Measurements from ENCODE around the gene BCL3. TPM values are rescaled to one million over a fixed set of nuclear protein-coding genes. Genes with fewer than 3 reads are reported as not detected.

The BCL3 gene
- total and polyA plus RNA-seq, 5 donors: 14.9 to 39.4 (median 19.1) TPM

- ATAC-seq: peak; percentile 65
- Histone ChIP-seq H3K27me3 (ENCODE audit: control insufficient read depth, insufficient read depth) (no peaks in the 10 kb centered on the region), H3K27ac (ENCODE audit: low read length) (peak overlapping the region; percentile 34), H3K9me3 (ENCODE audit: control insufficient read depth, low read length) (no peaks in the 10 kb centered on the region), H3K4me1 (ENCODE audit: control insufficient read depth, insufficient read depth, low read length) (peaks cover 27% of the 10 kb centered on the region), H3K4me3 (ENCODE audit: low read length) (peak overlapping the region; percentile 61)
- 13% methylated on average over 18 of the region's 18 CpGs for WGBS
- intact Hi-C loops (cut with DNase I): no loop called here
- peak; percentile 94 to 96 (median 95) for DNase-seq
These were observed 4.5 kb downstream of the BCL3 start for GRCh38 chr19:44752816-44753625.

DNA sequence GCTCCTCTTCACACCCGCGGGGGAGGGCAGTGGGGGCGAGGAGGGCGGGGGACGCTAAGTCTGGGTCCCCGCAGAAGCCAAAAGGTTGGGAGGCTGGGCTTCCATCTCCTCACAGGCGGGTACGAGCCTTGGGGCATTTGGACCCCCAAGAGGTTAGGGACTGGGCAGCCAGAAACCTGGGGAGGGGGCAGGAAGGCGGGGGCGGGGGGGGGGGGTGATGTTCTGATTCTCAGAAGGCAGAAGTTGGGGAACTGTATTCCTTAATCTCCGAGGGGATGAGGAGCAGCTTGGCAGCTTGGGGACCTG is 5.1 kb downstream of the BCL3 start:
- intact Hi-C loops (cut with DNase I): no loop called here
- DNase-seq: no peak
- under 1% methylated on average over 11 of the region's 11 CpGs for WGBS

GRCh38 chr19:44753932-44754749 is 5.6 kb downstream of the BCL3 start:
- Histone ChIP-seq H3K27ac (ENCODE audit: low read length) (peak overlapping the region; percentile 81), H3K4me3 (ENCODE audit: low read length) (peak overlapping the region; percentile 61), H3K4me1 (ENCODE audit: control insufficient read depth, insufficient read depth, low read length) (peaks cover 33% of the 10 kb centered on the region), H3K9me3 (ENCODE audit: control insufficient read depth, low read length) (no peaks in the 10 kb centered on the region), H3K27me3 (ENCODE audit: control insufficient read depth, insufficient read depth) (no peaks in the 10 kb centered on the region)
- peak; percentile 71 to 72 for ATAC-seq
- intact Hi-C loops (cut with DNase I): no loop called here
- peak; percentile 97 to 98 (median 97) for DNase-seq
- WGBS: 2% methylated on average over 33 of the region's 33 CpGs

More for the DNA sequence above, 5.1 kb downstream of the BCL3 start:
- ATAC-seq: no peak
- Histone ChIP-seq H3K9me3 (ENCODE audit: control insufficient read depth, low read length) (no peaks in the 10 kb centered on the region), H3K27ac (ENCODE audit: low read length) (peak overlapping the region; percentile 81), H3K27me3 (ENCODE audit: control insufficient read depth, insufficient read depth) (no peaks in the 10 kb centered on the region), H3K4me1 (ENCODE audit: control insufficient read depth, insufficient read depth, low read length) (peaks cover 31% of the 10 kb centered on the region), H3K4me3 (ENCODE audit: low read length) (peak overlapping the region; percentile 61)

DNA sequence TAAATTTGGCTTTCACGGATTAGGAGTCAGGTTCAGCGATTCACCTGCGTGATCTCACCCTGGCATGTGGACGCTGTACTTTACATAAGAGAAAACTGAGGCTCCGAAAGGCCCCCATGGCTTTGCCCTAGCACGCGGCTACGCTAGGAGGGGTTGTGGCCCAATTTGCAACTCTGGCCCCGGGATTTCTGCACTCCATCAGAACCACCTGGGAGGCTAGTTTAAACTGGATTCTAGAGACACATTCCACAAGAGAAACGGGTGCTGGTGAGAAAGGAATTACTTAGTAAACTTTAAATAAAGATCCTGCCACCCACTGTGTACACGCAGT is 6.2 kb downstream of the BCL3 start:
- ATAC-seq: no peak
- H3K4me3 ChIP-seq (ENCODE audit: low read length): peak overlapping the region; percentile 61
- H3K9me3 ChIP-seq (ENCODE audit: control insufficient read depth, low read length): no peaks in the 10 kb centered on the region
- DNase-seq: peak in 1 of 3 donors; percentile 21
- WGBS: 41% methylated on average over 11 of the region's 11 CpGs
- peak overlapping the region; percentile 68 for H3K27ac ChIP-seq (ENCODE audit: low read length)
- peaks cover 33% of the 10 kb centered on the region for H3K4me1 ChIP-seq (ENCODE audit: control insufficient read depth, insufficient read depth, low read length)
- no peaks in the 10 kb centered on the region for H3K27me3 ChIP-seq (ENCODE audit: control insufficient read depth, insufficient read depth)
- intact Hi-C loops (cut with DNase I): no loop called here

DNA sequence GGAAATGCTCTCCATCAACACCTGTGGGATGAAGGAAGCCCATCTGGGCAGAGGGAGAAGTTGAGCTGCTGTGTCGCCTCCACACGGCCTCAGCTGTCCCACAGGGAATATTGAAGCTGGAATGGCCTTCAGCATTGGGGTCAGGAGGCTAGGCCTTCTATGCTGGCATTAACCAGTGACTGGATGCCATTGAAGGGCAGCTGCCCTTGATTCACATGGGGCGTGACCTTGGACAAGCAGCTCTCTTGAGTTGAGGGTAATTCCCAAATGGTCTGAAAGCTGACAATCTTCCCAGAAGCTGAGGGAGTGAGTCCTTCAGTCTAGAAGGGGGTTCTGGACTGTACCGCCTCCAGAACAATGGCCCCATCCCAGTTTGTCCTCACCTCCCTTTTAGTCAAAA is 6.7 kb downstream of the BCL3 start:
- Histone ChIP-seq H3K4me1 (ENCODE audit: control insufficient read depth, insufficient read depth, low read length) (peaks cover 29% of the 10 kb centered on the region), H3K27ac (ENCODE audit: low read length) (peak overlapping the region; percentile 68), H3K4me3 (ENCODE audit: low read length) (no peak overlapping the region), H3K27me3 (ENCODE audit: control insufficient read depth, insufficient read depth) (no peaks in the 10 kb centered on the region), H3K9me3 (ENCODE audit: control insufficient read depth, low read length) (no peaks in the 10 kb centered on the region)
- ATAC-seq (no peak), DNase-seq (peak in 1 of 3 donors; percentile 45)
- WGBS: 66% methylated on average over 4 of the region's 4 CpGs
- intact Hi-C loops (cut with DNase I): no loop called here

- Histone ChIP-seq H3K4me3 (ENCODE audit: low read length) (no peak overlapping the region), H3K9me3 (ENCODE audit: control insufficient read depth, low read length) (no peaks in the 10 kb centered on the region), H3K27me3 (ENCODE audit: control insufficient read depth, insufficient read depth) (no peaks in the 10 kb centered on the region), H3K27ac (ENCODE audit: low read length) (peak overlapping the region; percentile 54), H3K4me1 (ENCODE audit: control insufficient read depth, insufficient read depth, low read length) (peaks cover 24% of the 10 kb centered on the region)
- ATAC-seq (no peak), DNase-seq (peak in 1 of 3 donors; percentile 58)
- intact Hi-C loops (cut with DNase I): no loop called here
- 88% methylated on average over 7 of the region's 7 CpGs for WGBS
These were observed 7.6 kb downstream of the BCL3 start for GRCh38 chr19:44756089-44756562.

DNA sequence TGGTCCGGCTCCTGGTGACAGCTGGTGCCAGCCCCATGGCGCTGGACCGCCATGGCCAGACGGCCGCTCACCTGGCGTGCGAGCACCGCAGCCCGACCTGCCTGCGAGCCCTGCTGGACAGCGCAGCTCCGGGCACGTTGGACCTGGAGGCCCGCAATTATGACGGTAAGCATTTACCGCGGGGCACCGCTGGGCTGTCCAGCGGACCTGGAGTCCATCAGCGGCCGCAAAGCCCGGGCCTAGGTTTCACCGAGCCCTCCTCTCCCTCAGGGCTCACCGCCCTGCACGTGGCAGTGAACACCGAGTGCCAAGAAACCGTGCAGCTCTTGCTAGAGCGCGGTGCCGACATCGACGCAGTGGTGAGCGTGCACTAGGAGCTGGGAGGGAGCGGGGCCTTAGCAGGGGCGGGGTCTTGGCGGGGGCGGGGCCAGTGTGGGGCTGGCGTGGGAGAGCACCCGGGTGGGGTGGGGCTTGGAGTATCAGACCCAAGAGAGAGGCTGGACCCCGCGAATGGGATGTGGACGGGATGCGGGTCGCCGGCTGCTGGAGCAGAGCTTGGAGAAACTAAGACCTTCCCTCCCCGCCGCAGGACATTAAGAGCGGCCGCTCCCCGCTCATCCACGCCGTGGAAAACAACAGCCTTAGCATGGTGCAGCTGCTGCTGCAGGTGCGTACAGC is 8.7 kb downstream of the BCL3 start:
- ATAC-seq (peak; percentile 63 to 67), DNase-seq (peak; percentile 87 to 94 (median 91))
- peak overlapping the region; percentile 25 for H3K4me3 ChIP-seq (ENCODE audit: low read length)
- H3K9me3 ChIP-seq (ENCODE audit: control insufficient read depth, low read length): no peaks in the 10 kb centered on the region
- peaks cover 23% of the 10 kb centered on the region for H3K4me1 ChIP-seq (ENCODE audit: control insufficient read depth, insufficient read depth, low read length)
- 35% methylated on average over 53 of the region's 53 CpGs for WGBS
- intact Hi-C loops (cut with DNase I): no loop called here
- H3K27ac ChIP-seq (ENCODE audit: low read length): peak overlapping the region; percentile 82
- no peaks in the 10 kb centered on the region for H3K27me3 ChIP-seq (ENCODE audit: control insufficient read depth, insufficient read depth)

- intact Hi-C loops (cut with DNase I): no loop called here
- ATAC-seq (peak; percentile 67 to 70), DNase-seq (peak; percentile 90 to 96 (median 95))
- Histone ChIP-seq H3K9me3 (ENCODE audit: control insufficient read depth, low read length) (no peaks in the 10 kb centered on the region), H3K4me1 (ENCODE audit: control insufficient read depth, insufficient read depth, low read length) (peaks cover 19% of the 10 kb centered on the region), H3K27me3 (ENCODE audit: control insufficient read depth, insufficient read depth) (no peaks in the 10 kb centered on the region), H3K4me3 (ENCODE audit: low read length) (peak overlapping the region; percentile 25), H3K27ac (ENCODE audit: low read length) (peak overlapping the region; percentile 82)
- 12% methylated on average over 68 of the region's 68 CpGs for WGBS
These were observed 9.4 kb downstream of the BCL3 start for GRCh38 chr19:44757735-44758505.

DNA sequence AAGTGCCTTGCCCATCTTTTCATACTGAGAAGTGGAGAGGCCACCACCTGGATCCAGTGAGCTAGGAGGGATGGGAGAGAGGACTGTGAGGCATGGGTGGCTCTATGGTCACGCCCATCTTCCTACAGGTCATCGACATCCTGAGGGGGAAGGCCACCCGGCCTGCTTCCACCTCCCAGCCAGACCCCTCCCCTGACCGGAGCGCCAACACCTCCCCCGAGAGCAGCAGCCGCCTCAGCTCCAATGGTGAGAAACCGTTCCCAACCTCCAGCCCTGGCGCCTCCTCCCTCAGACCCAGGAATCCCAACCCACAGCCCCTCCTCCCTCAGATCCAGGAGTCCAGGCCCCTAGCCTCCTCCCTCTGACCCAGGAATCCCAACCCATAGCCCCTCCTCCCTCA is 10.1 kb downstream of the BCL3 start:
- DNase-seq: peak in 2 of 3 donors; percentile 77 to 78
- no peaks in the 10 kb centered on the region for H3K27me3 ChIP-seq (ENCODE audit: control insufficient read depth, insufficient read depth)
- peak overlapping the region; percentile 1 for H3K27ac ChIP-seq (ENCODE audit: low read length)
- H3K4me3 ChIP-seq (ENCODE audit: low read length): no peak overlapping the region
- intact Hi-C loops (cut with DNase I): no loop called here
- 49% methylated on average over 9 of the region's 9 CpGs for WGBS
- peak in 1 of 2 donors; percentile 1 for ATAC-seq
- no peaks in the 10 kb centered on the region for H3K9me3 ChIP-seq (ENCODE audit: control insufficient read depth, low read length)
- H3K4me1 ChIP-seq (ENCODE audit: control insufficient read depth, insufficient read depth, low read length): peaks cover 19% of the 10 kb centered on the region

DNA sequence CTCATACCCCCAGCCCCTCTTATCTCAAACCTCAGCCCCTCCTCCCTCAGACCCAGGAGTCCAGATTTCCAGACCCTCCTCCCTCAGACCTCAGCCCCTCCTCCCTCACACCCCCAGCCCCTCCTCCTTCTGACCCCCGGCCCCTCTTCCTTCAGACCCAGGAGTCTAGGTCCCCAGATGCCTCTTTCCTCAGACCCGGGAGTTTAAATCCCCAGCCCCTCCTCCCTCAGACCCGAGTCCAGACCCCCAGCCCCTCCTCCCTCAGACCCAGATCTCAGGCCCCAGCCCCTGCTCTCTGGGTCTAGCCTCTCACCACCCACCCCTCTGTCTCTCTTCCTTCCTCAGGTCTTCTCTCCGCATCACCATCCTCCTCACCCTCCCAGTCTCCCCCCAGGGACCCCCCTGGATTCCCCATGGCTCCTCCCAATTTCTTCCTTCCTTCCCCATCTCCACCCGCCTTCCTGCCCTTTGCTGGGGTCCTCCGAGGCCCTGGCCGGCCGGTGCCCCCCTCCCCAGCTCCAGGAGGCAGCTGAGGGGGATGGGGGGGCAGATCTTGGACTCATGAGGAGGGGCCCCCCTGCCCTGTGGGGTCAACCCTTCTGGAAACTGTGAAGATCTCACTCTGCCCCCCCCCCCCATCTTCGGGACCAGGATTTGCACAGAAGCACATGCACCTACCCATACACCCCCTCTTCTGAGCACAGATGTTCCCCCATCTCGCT is 10.7 kb downstream of the BCL3 start:
- no peaks in the 10 kb centered on the region for H3K9me3 ChIP-seq (ENCODE audit: control insufficient read depth, low read length)
- peaks cover 19% of the 10 kb centered on the region for H3K4me1 ChIP-seq (ENCODE audit: control insufficient read depth, insufficient read depth, low read length)
- no peaks in the 10 kb centered on the region for H3K27me3 ChIP-seq (ENCODE audit: control insufficient read depth, insufficient read depth)
- 81% methylated on average over 10 of the region's 10 CpGs for WGBS
- DNase-seq (peak in 1 of 3 donors; percentile 63), ATAC-seq (no peak)
- no peak overlapping the region for H3K4me3 ChIP-seq (ENCODE audit: low read length)
- no peak overlapping the region for H3K27ac ChIP-seq (ENCODE audit: low read length)
- intact Hi-C loops (cut with DNase I): no loop called here
